ENCODE results near the gene PPFIA3.
"Not testable (repeated sequence)": the region's sequence is repeated elsewhere in the genome, so short reads cannot be mapped to it uniquely, and the experiment has no call there.

The PPFIA3 gene

GRCh38 chr19:49102303-49102702 is 17.0 kb upstream of the PPFIA3 start:
- DNase-seq (ENCODE audit: low read depth in 2 of 2) = no peak

GRCh38 chr19:49103331-49104085 is 15.8 kb upstream of the PPFIA3 start:
- DNase-seq (ENCODE audit: low read depth in 2 of 2) = no peak

- no peak for DNase-seq (ENCODE audit: low read depth in 2 of 2)
These were observed 15.0 kb upstream of the PPFIA3 start for GRCh38 chr19:49104229-49104864.

- peak; percentile 34 to 37 for DNase-seq (ENCODE audit: low read depth in 2 of 2)
These were observed 12.7 kb upstream of the PPFIA3 start for GRCh38 chr19:49106648-49107135.

GRCh38 chr19:49107625-49108459 is 11.5 kb upstream of the PPFIA3 start:
- DNase-seq (ENCODE audit: low read depth in 2 of 2) = no peak

GRCh38 chr19:49109051-49109450 is 10.3 kb upstream of the PPFIA3 start:
- no peak for DNase-seq (ENCODE audit: low read depth in 2 of 2)

GRCh38 chr19:49109569-49110233 is 9.6 kb upstream of the PPFIA3 start:
- DNase-seq (ENCODE audit: low read depth in 2 of 2) = no peak

GRCh38 chr19:49110567-49110966 is 8.8 kb upstream of the PPFIA3 start:
- DNase-seq (ENCODE audit: low read depth in 2 of 2) = no peak

GRCh38 chr19:49111218-49111998 is 7.9 kb upstream of the PPFIA3 start:
- no peak for DNase-seq (ENCODE audit: low read depth in 2 of 2)

- DNase-seq (ENCODE audit: low read depth in 2 of 2) = peak; percentile 62 to 67
These were observed 5.3 kb upstream of the PPFIA3 start, which contains the start of gene LIN7B for GRCh38 chr19:49113762-49114629. Gene LIN7B, plus strand, starts transcription at chr19:49114370. Its CDS starts 35 bp downstream, at chr19:49114405.

- peak; percentile 15 to 40 for DNase-seq (ENCODE audit: low read depth in 2 of 2)
These were observed 4.5 kb upstream of the PPFIA3 start for GRCh38 chr19:49114630-49115363.

GRCh38 chr19:49116544-49116943 is 2.8 kb upstream of the PPFIA3 start:
- no peak for DNase-seq (ENCODE audit: low read depth in 2 of 2)

- DNase-seq (ENCODE audit: low read depth in 2 of 2) = no peak
These were observed 1.4 kb upstream of the PPFIA3 start for GRCh38 chr19:49117677-49118564.

GRCh38 chr19:49118565-49119410 is 556 bp upstream of the PPFIA3 start, which contains the start of gene C19orf73:
Gene C19orf73, minus strand, starts transcription at chr19:49119143. Its CDS starts 121 bp downstream, at chr19:49119022.
- peak; percentile 89 to 90 for DNase-seq (ENCODE audit: low read depth in 2 of 2)

- no peak for DNase-seq (ENCODE audit: low read depth in 2 of 2)
These were observed 960 bp downstream of the PPFIA3 start for GRCh38 chr19:49120325-49120683.

- no peak for DNase-seq (ENCODE audit: low read depth in 2 of 2)
These were observed 1.5 kb downstream of the PPFIA3 start for GRCh38 chr19:49120868-49121267.

GRCh38 chr19:49121841-49122240 is 2.5 kb downstream of the PPFIA3 start:
- not testable (repeated sequence) for DNase-seq (ENCODE audit: low read depth in 2 of 2)

Data from stimulated activated CD8-positive, alpha-beta memory T cell treated with anti-CD3 and anti-CD28 coated beads, Interleukin-15, amount 100 ng/mL, for 48 hours (primary cell).